HG03442 (cell line): ENCODE data around the gene POLE2.
"Not testable (repeated sequence)": the region's sequence is repeated elsewhere in the genome, so short reads cannot be mapped to it uniquely, and the experiment has no call there.

Source experiments
- ATAC-seq: cut with Tn5 transposase; IDR thresholded peaks from one replicate; pipeline ENCODE4 v1.9.1; 2021; ENCODE audit warnings: mild to moderate bottlenecking, moderate library complexity; ENCODE audit not compliant: unreplicated experiment

The POLE2 gene

GRCh38 chr14:49687942-49688700 lies at the start of gene POLE2:
Gene POLE2 (minus strand): TSS chr14:49688214. CDS start chr14:49688203, 11 bp downstream.
- ATAC-seq: peak; percentile 80

DNA sequence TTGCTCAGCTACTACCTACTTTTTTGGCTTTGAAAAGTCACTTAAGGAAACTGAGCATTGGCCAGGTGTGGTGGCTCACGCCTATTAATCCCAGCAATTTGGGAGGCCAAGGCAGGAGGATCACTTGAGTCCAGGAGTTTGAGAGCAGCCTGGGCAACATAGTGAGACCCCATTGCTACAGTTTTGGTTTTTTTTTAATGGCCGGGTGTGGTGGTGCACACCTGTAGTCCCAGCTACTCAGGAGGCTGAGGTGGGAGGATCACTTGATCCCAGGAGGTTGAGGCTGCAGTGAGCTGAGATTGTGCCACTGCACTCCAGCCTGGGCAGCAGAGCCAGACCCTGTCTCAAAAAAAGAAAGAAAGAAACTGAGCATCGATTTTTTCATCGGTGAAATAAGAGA lies 47.7 kb upstream of the POLE2 start:
- ATAC-seq: not testable (repeated sequence)

GRCh38 chr14:49733836-49734235 lies 45.8 kb upstream of the POLE2 start:
- ATAC-seq: no peak

DNA sequence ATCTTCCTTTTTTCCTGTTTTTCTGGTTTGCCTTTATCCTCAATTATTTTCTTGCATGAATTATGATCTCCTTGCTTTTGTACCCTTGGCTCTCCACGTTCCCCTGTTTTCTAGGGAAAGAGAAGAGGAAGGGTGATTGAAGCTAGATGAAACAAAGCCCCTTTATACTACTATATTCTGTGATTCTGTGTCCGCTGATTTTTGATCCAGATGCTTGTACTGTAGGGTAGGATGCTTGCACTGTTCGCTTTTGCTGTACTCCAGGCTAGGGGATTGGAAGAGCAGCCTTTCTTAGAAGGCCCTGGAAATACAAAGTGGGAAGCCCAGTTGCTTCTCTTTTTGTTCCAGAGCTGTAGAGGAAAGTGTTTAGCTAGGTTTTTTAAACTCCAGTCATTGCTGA lies 44.9 kb upstream of the POLE2 start:
- no peak for ATAC-seq

GRCh38 chr14:49727171-49727570 lies 39.2 kb upstream of the POLE2 start:
- no peak for ATAC-seq

GRCh38 chr14:49721733-49722435 lies 33.9 kb upstream of the POLE2 start:
- not testable (repeated sequence) for ATAC-seq

DNA sequence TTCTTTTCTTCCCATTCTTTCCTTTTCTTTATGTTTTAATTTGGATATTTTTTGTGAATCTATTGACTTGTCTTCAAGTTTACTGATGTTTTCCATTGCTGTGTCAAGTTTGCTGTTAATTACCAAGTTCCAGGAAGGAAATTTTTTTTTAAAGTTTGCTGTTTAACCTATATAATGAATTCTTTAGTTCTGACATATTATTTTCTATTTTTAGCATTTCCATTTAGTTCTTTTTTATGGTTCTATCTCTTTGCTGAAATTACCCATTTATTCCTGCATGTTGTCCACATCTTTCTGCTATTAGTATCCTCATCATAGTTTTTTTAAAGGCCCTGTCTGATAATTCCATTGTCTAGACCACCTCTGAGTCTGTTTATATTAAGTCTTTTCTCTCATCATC lies 32.7 kb upstream of the POLE2 start:
- ATAC-seq: no peak

DNA sequence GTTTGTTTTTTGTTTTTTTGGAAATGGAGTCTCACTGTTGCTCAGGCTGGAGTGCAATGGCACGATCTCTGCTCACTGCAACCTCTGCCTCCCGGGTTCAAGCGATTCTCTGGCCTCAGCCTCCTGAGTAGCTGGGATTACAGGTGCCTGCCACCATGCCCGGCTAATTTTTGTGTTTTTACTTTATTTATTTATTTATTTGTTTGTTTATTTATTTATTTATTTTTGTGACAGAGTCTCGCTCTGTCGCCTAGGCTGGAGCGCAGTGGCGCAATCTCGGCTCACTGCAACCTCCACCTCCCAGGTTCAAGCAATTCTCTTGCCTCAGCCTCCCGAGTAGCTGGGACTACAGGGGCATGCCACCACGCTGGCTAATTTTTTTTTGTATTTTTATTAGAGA lies 23.0 kb upstream of the POLE2 start:
- ATAC-seq: not testable (repeated sequence)

GRCh38 chr14:49704471-49704870 lies 16.5 kb upstream of the POLE2 start:
- ATAC-seq: not testable (repeated sequence)

DNA sequence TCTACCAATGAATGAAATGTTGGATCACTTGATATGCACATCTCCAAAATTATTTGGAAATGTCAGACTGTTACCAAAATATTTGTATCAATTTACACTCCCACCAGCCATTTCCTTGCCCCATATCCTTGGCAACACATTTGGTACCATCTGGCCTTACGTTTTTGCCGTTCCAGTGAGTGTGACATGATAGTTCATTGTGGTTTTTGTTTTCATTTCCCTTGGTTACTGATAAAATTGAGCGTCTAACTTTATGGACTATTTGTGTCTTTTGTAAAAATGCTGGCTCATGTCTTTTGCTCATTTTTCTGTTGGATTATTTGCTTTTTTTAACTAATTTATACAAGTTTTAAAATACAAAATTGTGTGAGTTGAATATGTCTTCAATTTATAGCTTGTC lies 16.0 kb upstream of the POLE2 start:
- ATAC-seq: no peak

DNA sequence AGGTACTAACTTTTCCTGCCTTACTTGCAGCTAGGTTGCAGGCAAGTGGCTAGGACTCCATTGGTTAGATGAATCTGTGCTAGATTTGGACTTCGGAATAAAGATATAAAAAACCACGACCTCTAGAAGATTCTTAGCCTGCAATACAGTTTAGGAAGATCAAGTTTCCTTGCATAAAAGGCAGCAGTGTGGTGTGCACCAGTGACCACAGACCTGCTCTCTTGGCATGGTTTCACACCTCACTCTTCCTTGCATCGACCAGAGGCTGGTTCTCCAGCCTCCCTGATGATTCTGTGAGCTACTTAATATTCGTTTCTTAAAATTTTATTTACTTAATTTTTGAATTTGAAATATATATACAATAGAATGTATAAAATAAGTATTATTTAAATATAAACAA lies 14.7 kb upstream of the POLE2 start:
- ATAC-seq: no peak

GRCh38 chr14:49693735-49694124 lies 5.7 kb upstream of the POLE2 start:
- ATAC-seq: not testable (repeated sequence)

GRCh38 chr14:49692811-49693734 lies 5.1 kb upstream of the POLE2 start, which contains the start of gene KLHDC1:
Gene KLHDC1 (plus strand): TSS chr14:49693120. CDS start chr14:49693195, 75 bp downstream.
- ATAC-seq: peak; percentile 61

GRCh38 chr14:49692193-49692757 lies 4.3 kb upstream of the POLE2 start:
- ATAC-seq: no peak

- no peak for ATAC-seq
These were observed 3.0 kb upstream of the POLE2 start for GRCh38 chr14:49691031-49691430.

DNA sequence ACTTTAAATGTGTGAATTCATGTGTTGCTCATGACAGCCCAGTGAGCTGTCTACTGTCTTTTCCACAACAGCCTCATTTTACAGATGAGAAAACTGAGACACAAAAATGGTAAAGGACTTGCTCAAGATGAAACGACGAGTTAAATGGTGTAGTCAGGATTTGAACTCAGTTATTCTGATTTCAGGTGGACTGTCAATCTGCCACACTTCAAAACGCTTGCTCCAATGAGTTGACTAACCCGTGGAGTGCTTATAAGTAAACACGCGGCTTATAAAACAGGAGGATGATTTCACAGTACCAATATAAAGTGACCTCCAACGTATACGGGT lies 652 bp upstream of the POLE2 start:
- no peak for ATAC-seq

DNA sequence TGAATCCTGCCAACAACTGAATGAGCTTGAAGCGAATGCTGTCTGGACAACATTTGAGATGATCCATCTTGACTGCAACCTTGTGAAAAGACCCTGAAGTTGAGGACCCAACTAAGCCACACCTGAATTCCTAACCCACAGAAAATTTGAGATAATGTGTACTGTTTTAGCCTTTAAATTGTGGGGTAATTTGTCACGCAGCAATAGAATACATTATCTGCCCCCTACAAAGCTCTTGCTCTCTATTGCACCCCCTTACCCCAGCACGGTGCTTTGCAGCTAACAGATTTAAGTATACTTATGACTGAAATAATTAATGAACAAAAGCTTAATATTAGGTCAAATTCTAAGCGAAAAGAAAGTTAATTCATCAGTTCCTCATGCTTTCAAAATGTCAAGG lies 1.6 kb downstream of the POLE2 start:
- ATAC-seq: no peak

DNA sequence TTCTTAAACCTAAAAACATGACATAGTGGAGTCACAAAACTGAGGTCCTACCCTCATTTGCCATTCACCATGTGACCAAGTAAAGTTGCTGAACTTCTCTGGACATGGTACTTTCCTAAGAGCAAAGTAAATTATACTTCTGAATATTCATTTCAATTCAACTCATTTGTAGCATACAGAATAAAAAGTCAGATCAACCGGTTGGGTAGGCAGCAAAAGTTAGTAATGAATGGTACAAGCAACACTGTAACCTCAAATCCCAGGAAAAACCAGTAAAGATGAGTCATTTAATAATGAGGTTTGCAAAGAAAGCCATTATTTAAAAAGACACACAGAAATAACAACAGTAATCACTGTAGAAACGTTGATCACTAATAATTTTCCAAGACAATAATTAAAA lies 8.7 kb downstream of the POLE2 start:
- ATAC-seq: no peak

DNA sequence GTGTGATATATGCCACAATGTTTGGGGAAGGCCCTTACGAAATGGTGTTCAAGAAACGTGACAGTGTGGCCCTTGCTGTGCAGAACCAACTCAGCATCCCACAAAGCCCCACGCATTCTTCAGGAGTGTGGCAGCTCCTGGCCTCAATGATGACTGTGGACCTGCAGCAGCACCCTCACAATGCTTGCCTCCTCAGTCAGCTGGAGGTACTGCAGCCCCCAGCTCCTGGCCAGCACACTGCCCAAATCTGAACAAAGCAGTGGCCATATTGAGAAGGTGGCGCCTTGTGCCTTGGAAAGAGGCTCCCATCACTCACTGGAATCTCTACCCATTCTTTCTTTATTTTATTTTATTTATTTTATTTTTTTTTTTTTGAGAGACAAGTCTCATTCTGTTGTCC lies 10.4 kb downstream of the POLE2 start:
- no peak for ATAC-seq

DNA sequence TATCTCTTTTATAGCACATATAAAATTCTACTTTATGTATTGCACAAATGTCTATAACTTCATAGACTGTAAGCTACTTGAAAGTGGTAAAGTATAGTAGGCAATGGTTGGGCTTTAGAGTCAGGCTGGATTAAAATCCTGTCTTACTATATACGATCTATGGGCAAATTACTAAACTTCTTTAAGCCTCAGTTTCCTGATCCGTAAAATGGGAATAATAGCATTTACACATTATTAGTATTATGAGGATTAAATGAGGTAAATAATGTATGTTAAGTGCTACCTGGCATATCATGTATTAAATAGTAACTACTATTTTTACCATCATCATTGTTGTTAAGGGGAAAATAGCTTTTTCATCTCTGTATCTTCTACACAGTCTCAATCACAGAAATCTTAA lies 14.4 kb downstream of the POLE2 start:
- ATAC-seq: no peak

- no peak for ATAC-seq
These were observed 17.5 kb downstream of the POLE2 start for GRCh38 chr14:49670475-49670874.
